Stimulated activated CD4-positive, alpha-beta T cell treated with anti-CD3 and anti-CD28 coated beads, TNF-alpha, amount 100 ng/mL, for 24 hours (primary cell): ENCODE measurements around the gene CACNA2D4.
"Not testable (repeated sequence)": the region's sequence is repeated elsewhere in the genome, so short reads cannot be mapped to it uniquely, and the experiment has no call there.

Source experiments
- DNase-seq, 3 experiments: peaks; one replicate each; pipeline ENCODE4 v3.0.0-alpha.2; 2020; ENCODE audit warnings: low read depth in 3 of 3

CACNA2D4 gene

GRCh38 chr12:1832801-1833595 lies 85.5 kb downstream of the CACNA2D4 start:
- no peak for DNase-seq

GRCh38 chr12:1830981-1831963 lies 87.2 kb downstream of the CACNA2D4 start:
- DNase-seq: no peak

GRCh38 chr12:1830401-1830845 lies 88.0 kb downstream of the CACNA2D4 start:
- no peak for DNase-seq

GRCh38 chr12:1829306-1829900 lies 89.0 kb downstream of the CACNA2D4 start:
- no peak for DNase-seq

GRCh38 chr12:1828856-1829255 lies 89.6 kb downstream of the CACNA2D4 start:
- no peak for DNase-seq

GRCh38 chr12:1827826-1828805 lies 90.3 kb downstream of the CACNA2D4 start:
- DNase-seq: no peak

GRCh38 chr12:1826867-1827705 lies 91.4 kb downstream of the CACNA2D4 start:
- no peak for DNase-seq

- DNase-seq: no peak
These were observed 92.1 kb downstream of the CACNA2D4 start for GRCh38 chr12:1826401-1826800.

- no peak for DNase-seq
These were observed 92.9 kb downstream of the CACNA2D4 start for GRCh38 chr12:1825382-1826102.

GRCh38 chr12:1823237-1823636 lies 95.2 kb downstream of the CACNA2D4 start:
- DNase-seq: no peak

- DNase-seq: no peak
These were observed 95.8 kb downstream of the CACNA2D4 start for GRCh38 chr12:1822699-1823098.

GRCh38 chr12:1821805-1822204 lies 96.6 kb downstream of the CACNA2D4 start:
- no peak for DNase-seq

GRCh38 chr12:1820896-1821291 lies 97.6 kb downstream of the CACNA2D4 start:
- no peak for DNase-seq

GRCh38 chr12:1820191-1820895 lies 98.1 kb downstream of the CACNA2D4 start, which contains the start of gene LRTM2:
LRTM2 (plus strand) TSS chr12:1820565; CDS start chr12:1828149, 7,584 bp downstream.
- DNase-seq: no peak

GRCh38 chr12:1819571-1819970 lies 98.9 kb downstream of the CACNA2D4 start:
- no peak for DNase-seq

- no peak for DNase-seq
These were observed 99.4 kb downstream of the CACNA2D4 start for GRCh38 chr12:1819050-1819449.

GRCh38 chr12:1817928-1818327 lies 100.5 kb downstream of the CACNA2D4 start:
- DNase-seq: not testable (repeated sequence)

GRCh38 chr12:1816730-1817348 lies 101.6 kb downstream of the CACNA2D4 start:
- DNase-seq: no peak
